Measurements from ENCODE around the gene NADK2. TPM values are rescaled to one million over a fixed set of nuclear protein-coding genes. Genes with fewer than 3 reads are reported as not detected.
"Not testable (repeated sequence)": the region's sequence is repeated elsewhere in the genome, so short reads cannot be mapped to it uniquely, and the experiment has no call there.

NADK2 gene
- total and polyA plus RNA-seq, 7 donors, result 7.8 to 57.9 (median 39.6) TPM

DNA sequence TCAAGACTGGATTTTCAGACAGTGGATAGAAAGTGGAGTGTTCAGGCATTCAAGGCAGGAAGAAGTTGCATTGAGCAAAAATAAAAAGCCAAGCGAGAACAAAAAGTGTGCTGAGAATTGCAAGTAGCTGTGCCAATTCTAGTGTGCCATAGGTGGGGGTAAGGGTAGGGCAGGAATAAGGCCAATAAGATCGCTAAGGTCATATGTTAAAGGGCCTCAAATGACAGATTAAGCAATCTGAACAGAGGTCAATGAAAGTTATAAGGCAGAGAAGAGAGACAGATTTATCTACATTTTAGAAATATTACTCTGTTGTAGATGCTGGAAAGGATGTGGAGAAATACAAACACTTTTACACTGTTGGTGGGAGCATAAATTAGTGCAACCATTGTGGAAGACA lies 36.4 kb downstream of the NADK2 start:
- intact Hi-C loops (cut with DNase I), result no loop called here
- Histone ChIP-seq H3K27me3 (no peaks in the 10 kb centered on the region), H3K9me3 (no peaks in the 10 kb centered on the region), H3K27ac (no peak overlapping the region), H3K36me3 (peaks cover 0 to 79% (median 13%) of the 10 kb centered on the region in 4 donors), H3K4me3 (no peak overlapping the region), H3K4me1 (peaks cover 0 to 3% (median 0%) of the 10 kb centered on the region in 4 donors)
- TF ChIP-seq EP300 (IDR thresholded peaks at IDR 0.05) (no peak), POLR2AphosphoS5 (IDR thresholded peaks at IDR 0.05) (no peak), POLR2A (IDR thresholded peaks at IDR 0.05) (no peak)
- TF ChIP-seq, protein P1, sequence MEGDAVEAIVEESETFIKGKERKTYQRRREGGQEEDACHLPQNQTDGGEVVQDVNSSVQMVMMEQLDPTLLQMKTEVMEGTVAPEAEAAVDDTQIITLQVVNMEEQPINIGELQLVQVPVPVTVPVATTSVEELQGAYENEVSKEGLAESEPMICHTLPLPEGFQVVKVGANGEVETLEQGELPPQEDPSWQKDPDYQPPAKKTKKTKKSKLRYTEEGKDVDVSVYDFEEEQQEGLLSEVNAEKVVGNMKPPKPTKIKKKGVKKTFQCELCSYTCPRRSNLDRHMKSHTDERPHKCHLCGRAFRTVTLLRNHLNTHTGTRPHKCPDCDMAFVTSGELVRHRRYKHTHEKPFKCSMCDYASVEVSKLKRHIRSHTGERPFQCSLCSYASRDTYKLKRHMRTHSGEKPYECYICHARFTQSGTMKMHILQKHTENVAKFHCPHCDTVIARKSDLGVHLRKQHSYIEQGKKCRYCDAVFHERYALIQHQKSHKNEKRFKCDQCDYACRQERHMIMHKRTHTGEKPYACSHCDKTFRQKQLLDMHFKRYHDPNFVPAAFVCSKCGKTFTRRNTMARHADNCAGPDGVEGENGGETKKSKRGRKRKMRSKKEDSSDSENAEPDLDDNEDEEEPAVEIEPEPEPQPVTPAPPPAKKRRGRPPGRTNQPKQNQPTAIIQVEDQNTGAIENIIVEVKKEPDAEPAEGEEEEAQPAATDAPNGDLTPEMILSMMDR (IDR thresholded peaks at IDR 0.05), result no peak
- no peak for DNase-seq
- WGBS, 2 donors, result 95 to 99% methylated on average over 2 of the region's 2 CpGs

DNA sequence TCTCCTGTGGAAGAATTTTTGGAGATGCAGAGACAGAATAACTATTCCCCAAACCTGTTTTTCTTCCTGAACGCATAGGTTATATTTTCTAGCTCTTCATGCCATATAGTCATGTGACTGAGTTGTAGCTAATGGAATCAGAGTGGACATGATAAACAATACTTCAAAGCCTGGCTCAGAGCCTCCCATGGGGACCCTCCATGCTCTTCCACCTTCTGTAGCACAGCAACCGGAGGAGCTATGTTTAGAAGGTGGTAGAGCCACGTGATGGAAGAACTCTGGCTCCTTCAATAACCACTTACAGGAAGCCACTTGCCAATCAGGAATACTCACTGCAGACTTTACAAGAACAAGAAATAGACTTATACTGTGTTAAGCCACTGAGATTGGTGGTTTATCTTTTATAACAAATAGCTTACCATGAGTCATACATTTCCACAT lies 39.2 kb downstream of the NADK2 start:
- Histone ChIP-seq H3K36me3 (peaks cover 0 to 87% (median 13%) of the 10 kb centered on the region in 4 donors), H3K9me3 (no peaks in the 10 kb centered on the region)
- WGBS, 2 donors, result 69 to 71% methylated on average over 3 of the region's 3 CpGs

DNA sequence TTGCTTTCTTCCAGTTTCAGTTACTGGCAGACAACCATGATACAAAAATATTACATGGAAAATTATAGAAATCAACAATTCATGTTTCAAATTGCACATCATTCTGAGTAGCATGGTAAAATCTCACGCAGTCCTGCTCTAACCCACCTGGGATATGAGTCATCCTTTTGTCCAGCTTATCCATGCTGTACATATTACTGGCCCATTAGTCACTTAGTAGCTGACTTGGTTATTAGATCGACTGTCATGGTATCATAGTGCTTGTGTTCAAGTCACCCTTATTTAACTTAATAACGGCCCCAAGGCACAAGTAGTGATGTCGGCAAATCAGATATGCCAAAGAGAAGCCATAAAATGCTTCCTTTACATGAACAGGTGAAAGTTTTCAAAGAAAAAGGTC lies 41.2 kb downstream of the NADK2 start:
- WGBS, 2 donors, result 90 to 93% methylated on average over 4 of the region's 4 CpGs
- H3K9me3 ChIP-seq, result no peaks in the 10 kb centered on the region
- no peak for TF ChIP-seq EP300 (IDR thresholded peaks at IDR 0.05)
- no peak for TF ChIP-seq POLR2AphosphoS5 (IDR thresholded peaks at IDR 0.05)
- TF ChIP-seq, protein P1 (IDR thresholded peaks at IDR 0.05), result no peak
- TF ChIP-seq POLR2A (IDR thresholded peaks at IDR 0.05), result no peak
- H3K4me3 ChIP-seq, result no peak overlapping the region
- H3K27me3 ChIP-seq, result no peaks in the 10 kb centered on the region
- peaks cover 0 to 87% (median 17%) of the 10 kb centered on the region in 4 donors for H3K36me3 ChIP-seq
- intact Hi-C loops (cut with DNase I), result no loop called here
- DNase-seq, result no peak
- H3K27ac ChIP-seq, result no peak overlapping the region
- no peaks in the 10 kb centered on the region for H3K4me1 ChIP-seq

More for the DNA sequence above, 39.2 kb downstream of the NADK2 start:
- DNase-seq, result no peak
- TF ChIP-seq EP300 (IDR thresholded peaks at IDR 0.05), result no peak
- no peak for TF ChIP-seq POLR2AphosphoS5 (IDR thresholded peaks at IDR 0.05)
- intact Hi-C loops (cut with DNase I), result no loop called here
- H3K27ac ChIP-seq, result no peak overlapping the region
- H3K4me1 ChIP-seq, result no peaks in the 10 kb centered on the region
- no peaks in the 10 kb centered on the region for H3K27me3 ChIP-seq
- H3K4me3 ChIP-seq, result no peak overlapping the region

DNA sequence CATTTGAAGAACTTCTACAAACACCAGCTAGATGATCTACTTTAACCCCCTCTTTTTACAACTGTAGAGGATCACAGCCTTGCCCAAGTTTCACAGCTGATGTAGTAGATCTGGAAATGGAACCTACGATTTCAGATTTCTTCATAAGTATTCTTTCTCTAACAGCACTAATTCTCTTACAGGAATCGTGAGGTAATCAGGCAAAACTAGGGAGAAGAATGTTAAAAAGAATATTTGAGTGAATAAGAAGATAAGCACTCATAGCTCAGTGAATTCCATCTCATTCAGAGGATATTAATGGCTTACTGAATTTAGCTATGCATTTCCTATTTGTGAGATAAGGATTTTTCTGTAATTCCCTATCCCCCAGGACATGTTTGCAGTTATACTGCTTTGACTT lies 42.1 kb downstream of the NADK2 start:
- DNase-seq, result no peak
- TF ChIP-seq POLR2A (IDR thresholded peaks at IDR 0.05) (no peak), POLR2AphosphoS5 (IDR thresholded peaks at IDR 0.05) (no peak), EP300 (IDR thresholded peaks at IDR 0.05) (no peak)
- TF ChIP-seq, protein P1 (IDR thresholded peaks at IDR 0.05), result no peak
- whole genome bisulfite sequencing, 2 donors, result 91 to 94% methylated on average over 2 of the region's 2 CpGs
- Histone ChIP-seq H3K4me3 (no peak overlapping the region), H3K27ac (no peak overlapping the region), H3K36me3 (peaks cover 0 to 88% (median 15%) of the 10 kb centered on the region in 4 donors), H3K27me3 (no peaks in the 10 kb centered on the region), H3K4me1 (no peaks in the 10 kb centered on the region), H3K9me3 (no peaks in the 10 kb centered on the region)
- intact Hi-C loops (cut with DNase I), result no loop called here

DNA sequence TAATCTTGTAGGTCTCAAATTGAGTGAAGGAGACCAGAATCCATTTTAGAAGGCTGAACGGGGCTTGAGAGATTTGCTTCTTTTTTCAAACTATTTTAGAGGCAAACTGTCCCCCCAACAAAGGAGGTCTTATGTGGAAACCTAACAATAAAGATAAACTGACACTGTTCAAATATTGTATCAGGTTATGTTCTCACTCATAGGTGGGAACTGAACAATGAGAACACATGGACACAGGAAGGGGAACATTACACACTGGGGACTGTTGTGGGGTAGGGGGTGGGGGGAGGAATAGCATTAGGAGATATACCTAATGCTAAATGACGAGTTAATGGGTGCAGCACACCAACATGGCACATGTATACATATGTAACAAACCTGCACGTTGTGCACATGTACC lies 42.9 kb downstream of the NADK2 start:
- H3K27me3 ChIP-seq; H3K27ac ChIP-seq; H3K9me3 ChIP-seq; H3K4me3 ChIP-seq; DNase-seq; intact Hi-C loops (cut with DNase I); H3K4me1 ChIP-seq: not testable (repeated sequence)
- peaks cover 0 to 93% (median 15%) of the 10 kb centered on the region in 4 donors for H3K36me3 ChIP-seq
- 48 to 94% methylated on average over 2 to 3 of the region's 3 CpGs for WGBS, 2 donors

DNA sequence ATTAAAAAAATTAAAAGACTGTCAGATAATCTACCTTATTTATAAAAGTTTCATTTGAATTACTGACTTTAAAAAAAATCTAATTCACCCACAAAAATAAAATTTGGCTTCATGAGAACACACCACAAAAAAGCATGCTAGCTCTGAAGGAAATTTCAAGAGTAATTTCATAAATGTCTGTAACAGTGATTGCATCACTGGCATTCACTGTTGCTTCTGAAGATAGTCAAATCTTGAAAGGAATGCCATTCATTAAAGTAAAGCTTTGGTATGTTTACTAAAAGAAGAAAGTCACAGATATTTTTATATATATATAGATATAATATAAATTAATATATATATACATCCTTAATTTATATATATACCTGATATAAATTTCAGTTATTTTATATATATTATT lies 43.4 kb downstream of the NADK2 start:
- intact Hi-C loops (cut with DNase I), result no loop called here
- no peak overlapping the region for H3K27ac ChIP-seq
- H3K4me1 ChIP-seq, result no peaks in the 10 kb centered on the region
- TF ChIP-seq POLR2AphosphoS5 (IDR thresholded peaks at IDR 0.05) (no peak), EP300 (IDR thresholded peaks at IDR 0.05) (no peak), POLR2A (IDR thresholded peaks at IDR 0.05) (no peak)
- TF ChIP-seq, protein P1 (IDR thresholded peaks at IDR 0.05), result no peak
- no peak for DNase-seq
- H3K4me3 ChIP-seq, result no peak overlapping the region
- H3K36me3 ChIP-seq, result peaks cover 0 to 91% (median 15%) of the 10 kb centered on the region in 4 donors
- no peaks in the 10 kb centered on the region for H3K27me3 ChIP-seq
- H3K9me3 ChIP-seq, result no peaks in the 10 kb centered on the region

All from sigmoid colon (tissue), 7 donors.